AG09309 (cell line): ENCODE measurements around the gene SSTR3.

Experiments used
- DNase-seq: peaks from one replicate; pipeline ENCODE4 v3.0.0-alpha.2; 2010; ENCODE audit warnings: low read depth
- H3K4me3 ChIP-seq: 2 replicates; pipeline ENCODE4 v1.5.1; 2011; ENCODE audit warnings: mild to moderate bottlenecking, low read depth, low read length, moderate library complexity; ENCODE audit not compliant: control insufficient read depth
- CTCF ChIP-seq: IDR thresholded peaks from 2 replicates; pipeline ENCODE4 v1.5.1; 2011; ENCODE audit warnings: mild to moderate bottlenecking, low read depth, low read length, inconsistent platforms; ENCODE audit not compliant: insufficient read depth, control insufficient read depth; ENCODE audit errors: missing control alignments

SSTR3 gene

GRCh38 chr22:37163575-37164504 lies 48.4 kb downstream of the SSTR3 start:
- H3K4me3 ChIP-seq: no peak overlapping the region
- TF ChIP-seq CTCF: no peak
- DNase-seq: no peak

DNA sequence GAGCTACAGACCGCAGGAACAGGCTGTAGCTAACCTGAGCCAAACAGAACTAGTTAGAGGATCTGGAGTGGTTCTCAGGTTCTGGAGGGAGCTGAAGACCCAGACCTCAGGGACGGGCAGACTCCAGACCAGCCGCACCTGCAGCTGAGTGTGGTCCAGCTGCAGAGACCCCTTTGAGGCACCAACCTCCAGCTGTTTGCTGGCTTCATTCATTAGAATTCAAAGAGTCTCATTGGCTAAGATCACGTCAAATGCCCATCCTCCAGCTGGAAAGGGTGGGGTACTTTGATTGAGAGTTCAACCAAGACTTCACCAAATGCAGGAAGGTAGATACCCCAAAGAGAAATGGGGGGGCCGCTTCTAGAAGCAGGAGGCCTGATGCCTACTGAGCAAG lies 49.2 kb downstream of the SSTR3 start:
- TF ChIP-seq CTCF: no peak
- no peak overlapping the region for H3K4me3 ChIP-seq
- no peak for DNase-seq

DNA sequence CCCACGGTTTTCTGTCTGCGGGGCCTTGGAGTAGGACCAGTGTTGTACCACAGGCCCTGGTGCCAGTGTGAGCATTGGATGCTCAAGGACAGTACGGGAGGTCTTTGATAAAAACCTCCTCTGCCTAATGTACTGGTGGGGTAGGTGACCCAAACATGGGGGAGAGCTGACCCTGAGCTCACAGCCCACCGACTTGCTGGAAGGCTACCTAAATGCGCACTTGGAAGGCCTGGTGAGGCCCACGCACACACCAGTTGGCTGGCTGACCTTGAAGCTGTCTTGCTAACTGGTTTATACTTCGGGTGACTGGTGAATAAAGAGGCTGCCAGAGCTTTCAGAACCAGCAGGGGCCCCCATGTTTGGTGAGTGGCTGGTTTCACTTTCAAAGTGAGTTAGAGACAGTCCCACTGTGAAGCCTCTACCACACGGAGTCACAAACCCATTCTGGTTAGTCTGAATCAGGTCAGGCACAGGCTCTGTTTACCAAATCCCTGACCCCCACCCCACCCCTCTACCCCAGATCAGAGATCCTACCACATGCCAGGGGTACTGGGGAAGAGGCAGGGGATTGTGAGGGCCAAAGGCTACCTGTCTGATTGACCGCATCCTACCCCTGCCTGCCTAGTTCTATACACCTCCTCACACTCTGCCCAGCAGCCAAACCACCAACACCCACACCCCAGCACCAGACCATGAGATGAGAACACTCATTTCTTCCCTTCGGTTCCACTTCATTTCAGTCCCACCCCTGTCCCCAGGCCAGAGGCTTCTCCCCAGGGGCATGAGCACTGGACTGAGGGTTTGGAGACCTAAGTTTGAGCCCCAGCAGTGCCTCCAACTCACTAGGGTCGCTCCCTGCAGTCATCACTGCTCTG lies 49.8 kb downstream of the SSTR3 start:
- no peak for DNase-seq
- H3K4me3 ChIP-seq: no peak overlapping the region
- TF ChIP-seq CTCF: no peak

- no peak for TF ChIP-seq CTCF
- DNase-seq: no peak
- no peak overlapping the region for H3K4me3 ChIP-seq
Measured at GRCh38 chr22:37161443-37161842, 50.8 kb downstream of the SSTR3 start.

- H3K4me3 ChIP-seq: no peak overlapping the region
- DNase-seq: no peak
- TF ChIP-seq CTCF: no peak
Measured at GRCh38 chr22:37160027-37160426, 52.2 kb downstream of the SSTR3 start.

DNA sequence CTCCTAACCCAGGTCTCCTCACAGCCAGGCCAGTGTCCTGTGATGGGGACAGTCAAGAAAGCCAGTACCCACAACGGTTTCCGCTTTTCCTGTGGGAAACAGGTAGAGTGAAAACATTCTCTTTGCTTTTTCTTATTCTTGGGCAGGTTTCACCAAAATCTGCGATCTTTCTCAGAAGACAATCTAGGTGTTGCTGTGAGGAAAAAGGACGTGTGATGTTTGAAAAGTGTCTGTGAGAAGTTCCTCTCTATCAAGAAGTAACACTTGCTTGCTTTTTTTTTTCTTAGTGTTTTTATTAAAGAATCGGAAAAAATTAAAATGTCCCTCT lies 53.4 kb downstream of the SSTR3 start:
- no peak for DNase-seq
- H3K4me3 ChIP-seq: no peak overlapping the region
- TF ChIP-seq CTCF: no peak
